NT2/D1 (cell line): ENCODE results near the gene WASL.
"Not testable (repeated sequence)": the region's sequence is repeated elsewhere in the genome, so short reads cannot be mapped to it uniquely, and the experiment has no call there.

Experiments
- SUZ12 ChIP-seq: IDR thresholded peaks from 2 replicates; pipeline ENCODE4 v1.6.1; 2011; ENCODE audit not compliant: insufficient read length, insufficient read depth; ENCODE audit errors: extremely low read depth
- YY1 ChIP-seq: IDR thresholded peaks from 2 replicates; pipeline ENCODE4 v1.6.1; 2011; ENCODE audit not compliant: insufficient read length, insufficient read depth
- ZNF274 ChIP-seq: IDR thresholded peaks from 2 replicates; pipeline ENCODE4 v1.6.1; 2011; ENCODE audit warnings: mild to moderate bottlenecking, low read depth, low read length

DNA sequence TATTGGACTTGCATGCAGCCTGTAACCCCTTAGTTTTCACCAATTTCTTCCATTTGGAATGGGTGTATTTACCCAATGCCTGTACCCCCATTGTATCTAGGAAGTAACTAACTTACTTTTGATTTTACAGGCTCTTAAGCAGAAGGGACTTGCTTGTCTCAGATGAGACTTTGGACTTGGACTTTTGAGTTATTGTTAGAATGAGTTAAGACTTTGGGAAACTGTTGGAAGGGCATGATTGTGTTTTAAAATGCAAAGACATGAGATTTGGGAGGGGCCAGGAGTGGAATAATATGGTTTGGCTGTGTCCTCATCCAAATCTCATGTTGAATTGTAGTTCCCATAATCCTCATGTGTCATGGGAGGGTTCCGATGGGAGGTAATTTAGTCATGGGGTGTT, 46.3 kb upstream of the WASL start:
- TF ChIP-seq YY1, ZNF274, SUZ12: not testable (repeated sequence)
